BE2C (cell line): Measurements from ENCODE around the gene ESYT3.

Source experiments
- DNase-seq: peaks from one replicate; pipeline ENCODE4 v3.0.0-alpha.2; 2020
- H3K27me3 ChIP-seq: fragments of 250-450 bp; sonication (Bioruptor Pico); 2 replicates; pipeline ENCODE4 v1.5.1; 2020; ENCODE audit warnings: mild to moderate bottlenecking
- H3K36me3 ChIP-seq: fragments of 250-450 bp; sonication (Bioruptor Pico); 2 replicates; pipeline ENCODE4 v1.5.1; 2020; ENCODE audit warnings: mild to moderate bottlenecking
- H3K4me1 ChIP-seq: fragments of 250-450 bp; sonication (Bioruptor Pico); 2 replicates; pipeline ENCODE4 v1.5.1; 2020
- H3K4me3 ChIP-seq: 2 replicates; pipeline ENCODE4 v1.5.1; 2011; ENCODE audit warnings: low read depth, low read length
- H3K9me3 ChIP-seq: fragments of 250-450 bp; sonication (Bioruptor Pico); 2 replicates; pipeline ENCODE4 v1.5.1; 2020
- CTCF ChIP-seq: IDR thresholded peaks from 2 replicates; pipeline ENCODE4 v1.5.1; 2012; ENCODE audit warnings: mild to moderate bottlenecking, low read depth, low read length

The ESYT3 gene

DNA sequence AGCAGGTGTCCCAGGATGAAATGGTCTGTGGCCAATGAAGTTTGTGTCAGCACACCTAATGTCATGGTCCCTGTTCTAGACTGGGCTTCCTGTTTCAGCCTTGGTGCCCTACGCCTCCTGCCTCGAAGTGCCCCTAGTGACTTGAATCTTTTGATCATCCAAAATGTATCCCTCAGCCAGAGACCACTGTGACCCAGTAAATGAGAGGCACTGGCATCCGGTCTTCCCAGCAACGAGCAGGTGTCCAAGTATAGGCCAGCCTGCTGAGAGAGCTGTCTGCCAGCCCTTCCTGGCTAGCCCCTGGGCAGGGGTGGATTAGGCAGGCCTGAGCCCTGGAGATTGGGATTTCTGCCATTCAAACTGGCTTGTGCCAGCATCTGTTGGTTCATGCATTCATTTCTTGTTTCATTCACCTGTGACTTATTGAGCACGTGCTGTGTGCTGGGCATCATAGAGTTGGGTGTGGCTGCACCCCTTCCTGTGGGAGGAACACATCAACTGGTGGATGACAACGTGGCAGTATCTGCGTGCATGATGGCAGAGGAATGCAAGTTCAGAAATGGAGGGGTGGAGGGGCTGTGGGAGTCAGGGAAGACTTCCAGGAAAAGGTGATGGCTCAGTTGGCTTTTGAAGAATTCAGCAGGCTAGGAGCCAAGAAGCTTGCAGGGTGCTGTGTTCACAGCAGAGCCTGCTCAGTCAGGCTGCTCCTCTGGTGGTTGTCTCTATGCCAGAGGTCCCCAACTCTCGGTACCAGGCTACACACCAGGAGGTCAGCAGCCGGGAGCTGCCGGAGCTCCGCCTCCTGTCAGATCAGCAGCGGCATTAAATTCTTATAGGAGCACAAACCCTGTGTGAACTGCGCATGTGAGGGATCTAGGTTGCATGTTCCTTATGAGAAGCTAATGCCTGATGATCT, 21.6 kb downstream of the ESYT3 start:
- TF ChIP-seq CTCF, result no peak
- H3K27me3 ChIP-seq, result no peaks in the 10 kb centered on the region; the same call in 1 of the 2 replicates
- DNase-seq, result no peak
- H3K4me3 ChIP-seq, result no peak overlapping the region
- no peaks in the 10 kb centered on the region for H3K4me1 ChIP-seq
- H3K9me3 ChIP-seq, result no peaks in the 10 kb centered on the region
- no peaks in the 10 kb centered on the region for H3K36me3 ChIP-seq

GRCh38 chr3:138456961-138457862, 22.8 kb downstream of the ESYT3 start:
- no peaks in the 10 kb centered on the region for H3K36me3 ChIP-seq
- no peak for TF ChIP-seq CTCF
- no peak overlapping the region for H3K4me3 ChIP-seq
- no peaks in the 10 kb centered on the region for H3K4me1 ChIP-seq
- no peaks in the 10 kb centered on the region for H3K9me3 ChIP-seq
- no peaks in the 10 kb centered on the region; the same call in 1 of the 2 replicates for H3K27me3 ChIP-seq
- no peak for DNase-seq

- no peaks in the 10 kb centered on the region for H3K9me3 ChIP-seq
- no peaks in the 10 kb centered on the region; the same call in 1 of the 2 replicates for H3K27me3 ChIP-seq
- H3K36me3 ChIP-seq, result no peaks in the 10 kb centered on the region
- H3K4me1 ChIP-seq, result no peaks in the 10 kb centered on the region
- no peak for TF ChIP-seq CTCF
- no peak overlapping the region for H3K4me3 ChIP-seq
- no peak for DNase-seq
These were observed 23.7 kb downstream of the ESYT3 start for GRCh38 chr3:138457863-138458735.

GRCh38 chr3:138458774-138459499, 24.5 kb downstream of the ESYT3 start:
- no peak for TF ChIP-seq CTCF
- no peak overlapping the region for H3K4me3 ChIP-seq
- no peak for DNase-seq
- H3K27me3 ChIP-seq, result no peaks in the 10 kb centered on the region; the same call in 1 of the 2 replicates
- H3K9me3 ChIP-seq, result no peaks in the 10 kb centered on the region
- no peaks in the 10 kb centered on the region for H3K36me3 ChIP-seq
- H3K4me1 ChIP-seq, result no peaks in the 10 kb centered on the region
